PFSK-1 (cell line): ENCODE measurements around the gene DEF6.

Source experiments
- FOXP2 ChIP-seq: optimal IDR thresholded peaks from 2 replicates; pipeline ENCODE3; 2011; ENCODE audit warnings: borderline replicate concordance, control low read depth, inconsistent platforms; ENCODE audit not compliant: insufficient read depth; ENCODE audit errors: extremely low read length, extremely low read depth
- POLR2AphosphoS5 ChIP-seq: IDR thresholded peaks from 2 replicates; pipeline ENCODE4 v1.6.1; 2012; ENCODE audit warnings: low read depth, mild to moderate bottlenecking, control low read depth, low read length, moderate library complexity
- SIN3A ChIP-seq: IDR thresholded peaks from 2 replicates; pipeline ENCODE4 v1.6.1; 2012; ENCODE audit warnings: mild to moderate bottlenecking, low read length, moderate library complexity, borderline replicate concordance; ENCODE audit not compliant: insufficient read depth
- TAF1 ChIP-seq: IDR thresholded peaks from 2 replicates; pipeline ENCODE4 v1.6.1; 2012; ENCODE audit warnings: low read length, control low read depth, borderline replicate concordance; ENCODE audit not compliant: insufficient read depth
- TF ChIP-seq, protein P1 (sequence below), 2 experiments: IDR thresholded peaks; 2 replicates each; pipeline versions ENCODE4 v1.6.1 to v1.8.0; 2011 to 2012; ENCODE audit warnings: low read depth in 2 of 2, low read length in 2 of 2, control low read depth in 1 of 2, inconsistent platforms in 1 of 2, mild to moderate bottlenecking in 1 of 2, moderate library complexity in 1 of 2; ENCODE audit not compliant: insufficient read depth in 1 of 2

DEF6 gene

DNA sequence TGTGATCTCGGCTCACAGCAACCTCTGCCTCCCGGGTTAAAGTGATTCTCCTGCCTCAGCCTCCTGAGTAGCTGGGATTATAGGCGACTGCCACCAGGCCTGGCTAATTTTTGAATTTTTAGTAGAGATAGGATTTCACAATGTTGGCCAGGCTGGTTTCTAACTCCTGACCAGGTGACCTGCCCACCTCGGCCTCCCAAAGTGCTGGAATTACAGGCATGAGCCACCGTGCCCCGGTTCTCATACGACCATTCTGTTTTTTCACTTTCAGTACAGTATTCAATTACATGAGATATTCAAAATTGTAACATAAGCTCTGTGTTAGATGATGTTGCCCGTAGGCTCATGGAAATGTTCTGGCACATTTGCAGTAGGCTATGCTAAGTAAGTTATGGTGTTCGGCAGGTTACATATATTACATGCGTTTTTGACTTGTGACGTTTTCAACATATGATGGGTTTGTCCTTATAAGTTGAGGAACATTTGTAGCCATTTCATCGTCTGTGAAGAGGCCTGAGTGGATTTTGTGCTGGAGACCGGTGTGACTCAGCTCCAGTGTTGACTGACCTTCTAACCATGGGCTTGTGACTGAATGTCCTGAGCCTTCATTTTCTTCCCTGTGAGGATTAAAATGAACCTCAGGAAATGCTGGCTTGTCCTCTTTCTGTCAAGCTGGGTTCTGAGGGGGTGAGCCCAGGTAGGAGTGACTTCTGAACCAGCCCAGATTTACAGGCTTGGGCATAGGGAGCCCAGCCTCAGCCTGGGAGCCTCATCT is 56.9 kb downstream of the DEF6 start:
- TF ChIP-seq POLR2AphosphoS5 (no peak), FOXP2 (no peak), TAF1 (no peak), SIN3A (no peak)
- TF ChIP-seq, protein P1, sequence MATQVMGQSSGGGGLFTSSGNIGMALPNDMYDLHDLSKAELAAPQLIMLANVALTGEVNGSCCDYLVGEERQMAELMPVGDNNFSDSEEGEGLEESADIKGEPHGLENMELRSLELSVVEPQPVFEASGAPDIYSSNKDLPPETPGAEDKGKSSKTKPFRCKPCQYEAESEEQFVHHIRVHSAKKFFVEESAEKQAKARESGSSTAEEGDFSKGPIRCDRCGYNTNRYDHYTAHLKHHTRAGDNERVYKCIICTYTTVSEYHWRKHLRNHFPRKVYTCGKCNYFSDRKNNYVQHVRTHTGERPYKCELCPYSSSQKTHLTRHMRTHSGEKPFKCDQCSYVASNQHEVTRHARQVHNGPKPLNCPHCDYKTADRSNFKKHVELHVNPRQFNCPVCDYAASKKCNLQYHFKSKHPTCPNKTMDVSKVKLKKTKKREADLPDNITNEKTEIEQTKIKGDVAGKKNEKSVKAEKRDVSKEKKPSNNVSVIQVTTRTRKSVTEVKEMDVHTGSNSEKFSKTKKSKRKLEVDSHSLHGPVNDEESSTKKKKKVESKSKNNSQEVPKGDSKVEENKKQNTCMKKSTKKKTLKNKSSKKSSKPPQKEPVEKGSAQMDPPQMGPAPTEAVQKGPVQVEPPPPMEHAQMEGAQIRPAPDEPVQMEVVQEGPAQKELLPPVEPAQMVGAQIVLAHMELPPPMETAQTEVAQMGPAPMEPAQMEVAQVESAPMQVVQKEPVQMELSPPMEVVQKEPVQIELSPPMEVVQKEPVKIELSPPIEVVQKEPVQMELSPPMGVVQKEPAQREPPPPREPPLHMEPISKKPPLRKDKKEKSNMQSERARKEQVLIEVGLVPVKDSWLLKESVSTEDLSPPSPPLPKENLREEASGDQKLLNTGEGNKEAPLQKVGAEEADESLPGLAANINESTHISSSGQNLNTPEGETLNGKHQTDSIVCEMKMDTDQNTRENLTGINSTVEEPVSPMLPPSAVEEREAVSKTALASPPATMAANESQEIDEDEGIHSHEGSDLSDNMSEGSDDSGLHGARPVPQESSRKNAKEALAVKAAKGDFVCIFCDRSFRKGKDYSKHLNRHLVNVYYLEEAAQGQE (IDR thresholded peaks at IDR 0.05; ENCODE audit: insufficient read depth in 1 of 2, low read depth in 2 of 2, low read length in 2 of 2), result no peak

DNA sequence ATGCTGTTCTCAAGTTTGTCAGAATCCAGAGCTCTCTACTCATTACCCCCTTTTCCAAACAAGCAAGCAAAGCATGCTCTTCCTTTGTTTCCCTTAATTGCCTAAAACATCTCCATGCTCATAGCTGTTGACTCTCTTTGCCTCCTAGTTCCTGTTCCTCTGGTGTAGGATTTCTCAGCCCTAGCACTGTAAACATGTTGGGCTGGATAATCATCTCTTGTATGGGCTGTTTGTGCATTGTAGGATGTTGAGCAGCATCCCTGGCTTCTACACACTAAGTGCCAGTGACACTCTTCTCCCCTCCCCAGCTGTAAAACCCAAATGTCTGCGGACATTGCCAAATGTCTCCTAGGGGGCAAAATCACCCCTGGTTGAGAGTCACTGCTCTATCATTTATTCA is 58.8 kb downstream of the DEF6 start:
- TF ChIP-seq FOXP2, result no peak
- TF ChIP-seq TAF1, result no peak
- TF ChIP-seq POLR2AphosphoS5, result no peak
- TF ChIP-seq, protein P1 (IDR thresholded peaks at IDR 0.05; ENCODE audit: insufficient read depth in 1 of 2, low read depth in 2 of 2, low read length in 2 of 2), result no peak

DNA sequence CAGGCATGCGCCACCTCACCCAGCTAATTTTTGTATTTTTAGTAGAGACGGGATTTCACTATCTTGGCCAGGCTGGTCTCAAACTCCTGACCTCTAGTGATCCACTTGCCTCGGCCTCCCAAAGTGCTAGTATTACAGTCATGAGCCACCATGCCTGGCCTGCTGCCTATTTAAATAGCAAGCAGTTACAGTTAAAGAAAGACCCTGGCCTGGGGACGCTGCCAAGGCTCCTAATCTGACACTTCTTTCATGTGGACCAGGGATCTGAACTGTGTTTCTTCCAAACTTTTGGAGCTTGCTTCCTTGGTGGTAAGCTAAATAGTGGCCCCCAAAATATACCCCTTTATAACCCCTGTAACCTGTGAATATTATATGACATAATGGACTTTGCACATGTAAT is 60.1 kb downstream of the DEF6 start:
- TF ChIP-seq POLR2AphosphoS5 (no peak), TAF1 (no peak), SIN3A (no peak), FOXP2 (no peak)
- TF ChIP-seq, protein P1 (IDR thresholded peaks at IDR 0.05; ENCODE audit: insufficient read depth in 1 of 2, low read depth in 2 of 2, low read length in 2 of 2), result no peak

DNA sequence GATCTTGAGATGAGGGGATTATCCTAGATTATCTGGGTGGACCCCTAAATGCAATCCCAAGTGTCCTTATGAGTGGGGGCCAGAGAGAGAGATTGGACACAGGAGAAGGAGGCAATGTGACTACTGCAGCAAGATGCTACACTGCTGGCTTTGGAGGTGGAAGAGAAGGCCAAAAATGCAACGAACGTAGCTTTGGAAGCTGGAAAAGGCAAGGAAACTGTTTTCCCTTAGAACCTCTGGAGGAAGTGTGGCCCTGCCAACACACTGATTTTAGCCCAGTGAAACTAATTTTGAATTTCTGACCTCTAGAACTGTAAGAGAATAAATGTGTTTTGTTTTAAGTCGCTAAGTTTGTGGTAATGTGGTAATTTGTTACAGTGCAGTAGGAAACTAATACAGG is 60.5 kb downstream of the DEF6 start:
- no peak for TF ChIP-seq TAF1

DNA sequence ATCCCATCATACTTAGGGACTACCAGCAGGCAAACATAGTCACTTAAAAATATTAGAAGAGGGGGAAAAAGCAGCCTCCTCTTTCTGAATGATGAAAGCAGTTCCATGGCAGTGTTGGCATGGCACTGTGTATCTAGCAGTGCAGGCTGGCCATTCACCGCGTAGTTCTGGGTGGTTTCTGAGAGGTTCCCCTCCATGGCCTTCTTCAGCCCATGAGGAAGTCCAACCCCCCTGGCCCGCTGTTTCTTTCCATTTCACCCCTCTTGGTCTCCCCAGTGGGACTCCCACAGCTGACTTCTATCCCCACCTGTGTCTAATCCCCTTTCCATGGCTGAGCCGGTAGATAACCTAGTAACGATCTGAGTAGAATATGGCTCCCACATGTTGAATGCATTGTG is 61.7 kb downstream of the DEF6 start:
- TF ChIP-seq FOXP2 (no peak), SIN3A (no peak), TAF1 (no peak), POLR2AphosphoS5 (no peak)
- TF ChIP-seq, protein P1 (IDR thresholded peaks at IDR 0.05; ENCODE audit: insufficient read depth in 1 of 2, low read depth in 2 of 2, low read length in 2 of 2), result no peak
